RWPE2 (cell line): Measurements from ENCODE around the gene CEP128.

Source experiments
- ATAC-seq: fragments of 200-7000 bp; cut with Tn5 transposase; 3 replicates; pipeline ENCODE4 v1.9.1; 2021; ENCODE audit warnings: low read depth
- DNase-seq: peaks from one replicate; pipeline ENCODE4 v3.0.0-alpha.2; 2020; ENCODE audit warnings: low spot score
- H3K27ac ChIP-seq: fragments of 450-650 bp; 2 replicates; pipeline ENCODE4 v1.5.1; 2017; ENCODE audit warnings: mild to moderate bottlenecking; ENCODE audit not compliant: poor library complexity, severe bottlenecking
- H3K27me3 ChIP-seq: fragments of 250-450 bp; sonication (Bioruptor Pico); 2 replicates; pipeline ENCODE4 v1.5.1; 2021; ENCODE audit warnings: mild to moderate bottlenecking, moderate library complexity; ENCODE audit not compliant: insufficient read depth, poor library complexity, severe bottlenecking
- H3K36me3 ChIP-seq: fragments of 250-450 bp; sonication (Bioruptor Pico); 2 replicates; pipeline ENCODE4 v1.5.1; 2020; ENCODE audit warnings: low read depth, mild to moderate bottlenecking, moderate library complexity
- H3K4me1 ChIP-seq: fragments of 250-450 bp; sonication (Bioruptor Pico); 2 replicates; pipeline ENCODE4 v1.5.1; 2021; ENCODE audit warnings: mild to moderate bottlenecking, moderate library complexity; ENCODE audit not compliant: insufficient read depth, poor library complexity, severe bottlenecking
- H3K4me3 ChIP-seq: fragments of 250-450 bp; sonication (Bioruptor Pico); 2 replicates; pipeline ENCODE4 v1.5.1; 2021; ENCODE audit warnings: mild to moderate bottlenecking, moderate library complexity; ENCODE audit not compliant: severe bottlenecking
- H3K9me3 ChIP-seq: fragments of 250-450 bp; sonication (Bioruptor Pico); 2 replicates; pipeline ENCODE4 v1.5.1; 2021; ENCODE audit warnings: mild to moderate bottlenecking, moderate library complexity; ENCODE audit not compliant: severe bottlenecking
- TF ChIP-seq, protein P1 (sequence below): fragments of 450-650 bp; IDR thresholded peaks from one replicate; pipeline ENCODE4 v1.5.1; 2017; ENCODE audit warnings: mild to moderate bottlenecking, moderate library complexity; ENCODE audit not compliant: poor library complexity, severe bottlenecking

Gene CEP128

DNA sequence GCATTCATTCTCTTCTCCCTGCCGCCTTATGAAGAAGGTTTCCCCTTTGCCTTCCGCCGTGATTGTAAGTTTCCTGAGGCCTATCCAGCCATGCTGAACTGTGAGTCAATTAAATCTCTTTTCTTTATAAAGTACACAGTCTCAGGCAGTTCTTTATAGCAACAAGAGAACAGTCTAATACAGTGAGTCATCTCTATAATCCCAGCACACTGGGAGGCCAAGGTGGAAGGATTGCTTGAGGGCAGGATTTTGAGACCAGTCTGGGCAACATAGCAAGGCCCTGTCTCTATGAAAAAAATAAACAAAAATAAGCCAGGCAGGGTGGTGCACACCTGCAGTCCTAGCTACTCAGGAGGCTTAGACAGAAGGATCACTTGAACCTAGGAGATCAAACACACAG, 259.9 kb downstream of the CEP128 start:
- Histone ChIP-seq H3K4me1 (no peaks in the 10 kb centered on the region), H3K36me3 (no peaks in the 10 kb centered on the region), H3K9me3 (peaks cover 6% of the 10 kb centered on the region), H3K4me3 (no peak overlapping the region), H3K27me3 (no peaks in the 10 kb centered on the region), H3K27ac (no peak overlapping the region)
- DNase-seq: no peak
- TF ChIP-seq, protein P1, sequence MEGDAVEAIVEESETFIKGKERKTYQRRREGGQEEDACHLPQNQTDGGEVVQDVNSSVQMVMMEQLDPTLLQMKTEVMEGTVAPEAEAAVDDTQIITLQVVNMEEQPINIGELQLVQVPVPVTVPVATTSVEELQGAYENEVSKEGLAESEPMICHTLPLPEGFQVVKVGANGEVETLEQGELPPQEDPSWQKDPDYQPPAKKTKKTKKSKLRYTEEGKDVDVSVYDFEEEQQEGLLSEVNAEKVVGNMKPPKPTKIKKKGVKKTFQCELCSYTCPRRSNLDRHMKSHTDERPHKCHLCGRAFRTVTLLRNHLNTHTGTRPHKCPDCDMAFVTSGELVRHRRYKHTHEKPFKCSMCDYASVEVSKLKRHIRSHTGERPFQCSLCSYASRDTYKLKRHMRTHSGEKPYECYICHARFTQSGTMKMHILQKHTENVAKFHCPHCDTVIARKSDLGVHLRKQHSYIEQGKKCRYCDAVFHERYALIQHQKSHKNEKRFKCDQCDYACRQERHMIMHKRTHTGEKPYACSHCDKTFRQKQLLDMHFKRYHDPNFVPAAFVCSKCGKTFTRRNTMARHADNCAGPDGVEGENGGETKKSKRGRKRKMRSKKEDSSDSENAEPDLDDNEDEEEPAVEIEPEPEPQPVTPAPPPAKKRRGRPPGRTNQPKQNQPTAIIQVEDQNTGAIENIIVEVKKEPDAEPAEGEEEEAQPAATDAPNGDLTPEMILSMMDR: no peak
- ATAC-seq: no peak

DNA sequence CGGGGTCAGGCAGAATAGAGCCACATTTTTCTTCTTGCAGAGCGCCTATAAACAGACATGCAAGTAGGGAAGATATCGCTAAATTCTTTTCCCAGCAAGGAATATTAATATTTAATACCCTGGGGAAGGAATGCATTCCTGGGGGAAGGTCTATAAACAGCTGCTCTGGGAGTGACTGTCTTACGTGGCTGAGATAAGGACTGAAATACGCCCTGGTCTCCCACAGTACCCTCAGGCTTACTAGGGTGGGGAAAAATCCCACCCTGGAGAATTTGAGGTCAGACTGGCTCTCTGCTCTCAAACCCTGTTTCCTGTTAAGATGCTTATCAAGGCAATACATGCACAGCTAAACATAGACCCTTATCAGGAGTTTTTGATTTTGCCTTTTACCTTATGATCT, 262.3 kb downstream of the CEP128 start:
- Histone ChIP-seq H3K36me3 (no peaks in the 10 kb centered on the region), H3K27ac (no peak overlapping the region), H3K27me3 (no peaks in the 10 kb centered on the region), H3K4me3 (no peak overlapping the region), H3K9me3 (peaks cover 6% of the 10 kb centered on the region), H3K4me1 (no peaks in the 10 kb centered on the region)
- ATAC-seq: no peak
- no peak for DNase-seq
- TF ChIP-seq, protein P1: no peak

DNA sequence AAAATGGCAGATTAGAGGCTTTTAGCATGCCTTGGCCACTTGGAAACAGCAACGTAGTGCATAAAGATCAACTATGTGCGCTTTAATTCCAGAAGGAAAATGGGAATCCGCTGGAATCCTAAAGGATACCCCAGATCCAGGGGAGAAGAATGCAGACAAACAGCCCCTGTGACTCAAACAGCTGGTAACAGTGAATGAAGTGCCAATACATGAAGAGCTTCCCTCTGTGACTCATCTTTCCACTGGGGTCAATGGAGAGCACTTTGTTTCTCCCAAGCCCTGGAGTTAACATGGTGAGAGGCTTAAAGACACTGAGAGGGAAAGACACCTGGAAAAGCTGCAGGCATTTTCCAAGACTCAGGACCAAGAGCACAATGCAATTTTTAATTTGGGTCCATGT, 263.1 kb downstream of the CEP128 start:
- H3K36me3 ChIP-seq: no peaks in the 10 kb centered on the region
- DNase-seq (no peak), ATAC-seq (no peak)
- no peak overlapping the region for H3K27ac ChIP-seq
- no peak overlapping the region for H3K4me3 ChIP-seq
- TF ChIP-seq, protein P1: no peak
- H3K27me3 ChIP-seq: no peaks in the 10 kb centered on the region
- H3K4me1 ChIP-seq: no peaks in the 10 kb centered on the region
- H3K9me3 ChIP-seq: peaks cover 5% of the 10 kb centered on the region

DNA sequence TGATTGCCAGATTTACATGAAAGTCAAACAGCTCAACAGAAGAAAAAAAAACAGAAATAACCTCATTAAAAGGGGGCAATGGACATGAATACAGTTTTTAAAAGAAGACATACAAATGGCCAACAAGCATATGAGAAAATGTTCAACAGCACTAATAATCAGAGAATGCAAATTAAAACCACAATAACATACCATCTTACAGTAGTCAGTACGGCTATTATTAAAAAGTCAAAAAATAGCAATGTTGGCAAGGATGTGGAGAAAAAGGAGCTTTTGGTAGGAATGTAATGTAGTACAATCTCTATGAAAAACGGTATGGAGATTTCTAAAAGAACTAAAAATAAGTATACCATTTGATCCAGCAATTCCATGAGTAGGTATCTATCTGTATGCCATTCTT, 272.1 kb downstream of the CEP128 start:
- H3K27me3 ChIP-seq: no peaks in the 10 kb centered on the region
- no peak for ATAC-seq
- H3K9me3 ChIP-seq: no peaks in the 10 kb centered on the region
- H3K4me1 ChIP-seq: peaks cover 2% of the 10 kb centered on the region
- DNase-seq: no peak
- TF ChIP-seq, protein P1: no peak
- H3K4me3 ChIP-seq: no peak overlapping the region
- H3K36me3 ChIP-seq: no peaks in the 10 kb centered on the region
- no peak overlapping the region for H3K27ac ChIP-seq

DNA sequence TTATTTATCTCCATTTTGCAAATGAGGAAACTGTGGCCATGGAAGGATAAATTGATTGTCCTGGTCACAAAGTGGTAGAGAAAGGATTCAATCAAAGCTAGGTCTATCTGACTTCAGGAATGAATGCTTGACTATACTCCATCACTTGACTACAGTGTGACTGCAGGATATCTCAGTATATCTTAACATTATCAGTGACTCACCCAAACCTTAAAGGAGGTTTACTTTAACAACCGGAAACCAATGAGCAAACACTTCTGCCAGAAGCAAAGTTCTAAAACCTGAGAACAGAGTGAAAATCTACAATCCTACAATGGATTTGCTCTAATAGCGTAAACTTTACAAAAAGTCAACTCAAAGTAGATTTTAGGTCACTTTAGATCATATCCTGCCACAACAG, 277.0 kb downstream of the CEP128 start:
- H3K4me1 ChIP-seq: peaks cover 2% of the 10 kb centered on the region
- H3K9me3 ChIP-seq: no peaks in the 10 kb centered on the region
- H3K27ac ChIP-seq: no peak overlapping the region
- no peaks in the 10 kb centered on the region for H3K36me3 ChIP-seq
- H3K27me3 ChIP-seq: no peaks in the 10 kb centered on the region
- TF ChIP-seq, protein P1: no peak
- no peak overlapping the region for H3K4me3 ChIP-seq
- DNase-seq: no peak
- ATAC-seq: peak; percentile 49; the same call in 2 of the 3 replicates
